Right renal pelvis (tissue), 4 donors: ENCODE measurements around the gene STAG1. TPM values are rescaled to one million over a fixed set of nuclear protein-coding genes. Genes with fewer than 3 reads are reported as not detected.

Source experiments
- DNase-seq, 4 donors: peaks; one replicate each; pipeline ENCODE4 v3.0.0-alpha.2; 2013; ENCODE audit warnings: low read depth in 4 of 4, low spot score in 3 of 4, missing footprints in 1 of 4
- polyA plus RNA-seq, 4 donors: library from polyadenylated mRNA; unstranded; fragments of 120-200 nt; gene quantifications; one replicate each; pipeline ENCODE4 v1.2.1, GENCODE V29; 2013; ENCODE audit not compliant: insufficient read length in 4 of 4

STAG1 gene
- polyA plus RNA-seq, 4 donors, result 43.0 to 55.3 (median 53.7) TPM

DNA sequence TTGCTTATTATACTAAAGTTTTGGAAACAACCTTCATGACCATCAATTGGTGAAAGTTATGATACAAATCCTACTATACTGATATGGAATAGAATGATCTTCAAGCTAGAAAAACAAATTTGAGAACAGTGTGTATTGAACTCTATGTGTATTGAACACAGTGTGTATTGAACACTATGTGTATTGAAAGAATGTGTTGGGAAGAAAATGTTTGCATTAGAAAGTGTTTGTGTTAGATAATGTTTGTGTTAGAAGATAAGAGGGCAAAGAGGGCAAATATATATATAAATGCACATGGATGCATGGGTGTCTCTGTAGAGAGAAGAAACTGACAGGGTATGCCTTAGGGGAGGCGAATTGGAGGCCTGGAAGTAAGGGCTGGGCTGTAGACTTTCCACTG is 459.7 kb downstream of the STAG1 start:
- DNase-seq, result no peak

DNA sequence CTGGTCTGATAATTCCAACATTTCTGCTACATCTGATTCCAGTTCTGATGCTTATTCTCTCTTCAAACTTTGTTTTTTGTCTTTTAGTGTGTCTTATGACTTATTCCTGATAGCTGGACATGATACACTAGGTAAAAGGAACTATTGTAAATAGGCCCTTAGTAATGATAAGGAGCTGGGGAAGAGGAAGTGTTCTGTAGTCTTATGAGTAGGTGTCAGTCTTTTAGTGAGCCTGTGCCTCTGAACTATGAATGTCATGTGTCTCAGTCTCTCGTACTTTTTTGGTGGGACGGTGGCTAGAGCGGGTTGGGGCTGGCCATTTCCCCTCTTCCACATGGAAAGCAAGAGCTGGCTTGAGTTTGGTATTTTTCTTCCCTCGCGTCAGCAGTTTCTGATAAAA is 460.9 kb downstream of the STAG1 start:
- no peak for DNase-seq

Other genes with a start within 250 kb of the STAG1 start
- gene SLC35G2, start 66.7 kb upstream of the STAG1 start, polyA plus RNA-seq, result 10 to 100 TPM in 1 of 4 donors, 1 to 10 TPM in 3; 3.5 to 12.8 (median 4.1) TPM
- 10 to 100 TPM; 37.0 to 48.3 (median 41.4) TPM for gene NCK1, start 109.8 kb upstream of the STAG1 start, polyA plus RNA-seq
- under 1 TPM; 0.30 to 0.69 (median 0.45) TPM for gene IL20RB, start 205.6 kb upstream of the STAG1 start, polyA plus RNA-seq